HCT116 (cell line): ENCODE measurements around the gene SLC27A3. TPM values are rescaled to one million over a fixed set of nuclear protein-coding genes. Genes with fewer than 3 reads are reported as not detected.

Source experiments
- ATAC-seq: fragments of 200-7000 bp; cut with Tn5 transposase; 2 replicates; pipeline ENCODE4 v1.9.1; 2020; ENCODE audit warnings: mild to moderate bottlenecking, moderate library complexity
- BruUV-seq: library from RNA; stranded (reverse); fragments of 400-500 nt; replicated peaks from 2 replicates; lab custom pipeline; 2021; lab: Mats Ljungman, UMichigan
- CTCF ChIA-PET: fragments of 300-600 bp; sonication (Branson Sonifier 250); formaldehyde crosslinking; loops from one replicate; lab custom pipeline; 2021; ENCODE audit warnings: antibody characterized with exemption; lab: Charles Lee
- POLR2A ChIA-PET: fragments of 300-600, 350-600 bp; sonication (Branson Sonifier 250); formaldehyde crosslinking; loops from one replicate; lab custom pipeline; 2021; ENCODE audit warnings: antibody characterized with exemption; lab: Charles Lee
- RAD21 ChIA-PET, 2 experiments: fragments of 300-600 bp; sonication (Branson Sonifier 250); formaldehyde crosslinking; loops; one replicate each; lab custom pipeline; 2023; ENCODE audit warnings: low total read pairs in 2 of 2; ENCODE audit not compliant: uncharacterized antibody in 2 of 2, unreplicated experiment in 2 of 2, low non-redundant PET in 1 of 2; lab: Charles Lee
- DNase-seq: peaks from one replicate; pipeline ENCODE4 v3.0.0-alpha.2; 2010; ENCODE audit warnings: low read depth, low spot score
- H2AFZ ChIP-seq: fragments of 200-600 bp; shearing (Covaris generic), sonication (generic); 2 replicates; pipeline ENCODE4 v1.6.1; 2017; ENCODE audit warnings: low read depth, mixed run types, mixed read lengths, antibody characterized with exemption, low read length; ENCODE audit not compliant: poor library complexity, severe bottlenecking
- H3K27ac ChIP-seq: 2 replicates; pipeline ENCODE4 v1.5.1; 2012; ENCODE audit warnings: low read depth, low read length
- H3K27me3 ChIP-seq: fragments of 200-600 bp; sonication (generic); 2 replicates; pipeline ENCODE4 v1.6.1; 2016; ENCODE audit warnings: mixed run types, low read length, mixed read lengths; ENCODE audit not compliant: insufficient read depth
- H3K36me3 ChIP-seq, 2 experiments: fragments of 200-500 bp in 1 of 2; fragments of 200-600 bp in 1 of 2; sonication (Bioruptor generic) in 1 of 2; sonication (generic) in 1 of 2; 2 replicates each; pipeline versions ENCODE4 v1.5.1 to v1.6.1; 2014 to 2016; ENCODE audit warnings: low read length in 2 of 2, inconsistent platforms in 1 of 2, mixed read lengths in 1 of 2, mixed run types in 1 of 2; ENCODE audit not compliant: insufficient read depth in 2 of 2, control insufficient read depth in 1 of 2
- H3K4me1 ChIP-seq, 2 experiments: fragments of 200-600 bp in 1 of 2; sonication (generic) in 1 of 2; 2 replicates each; pipeline versions ENCODE4 v1.5.1 to v1.6.1; 2012 to 2017; ENCODE audit warnings: low read length in 2 of 2, inconsistent platforms in 1 of 2, mild to moderate bottlenecking in 1 of 2, mixed read lengths in 1 of 2, mixed run types in 1 of 2, moderate library complexity in 1 of 2; ENCODE audit not compliant: insufficient read depth in 2 of 2, control insufficient read depth in 1 of 2
- H3K4me2 ChIP-seq: fragments of 200-600 bp; sonication (generic); 2 replicates; pipeline ENCODE4 v1.6.1; 2017; ENCODE audit warnings: mixed run types, low read length, mixed read lengths
- H3K4me3 ChIP-seq, 2 experiments: fragments of 200-600 bp in 1 of 2; sonication (generic) in 1 of 2; replicated peaks in 1 of 2; 2 replicates each; pipeline ENCODE4 v1.5.1; 2011 to 2016; ENCODE audit warnings: low read length in 2 of 2, control low read depth in 1 of 2, low read depth in 1 of 2, mild to moderate bottlenecking in 1 of 2, mixed read lengths in 1 of 2, mixed run types in 1 of 2
- H3K79me2 ChIP-seq: fragments of 200-600 bp; sonication (generic); 2 replicates; pipeline ENCODE4 v1.6.1; 2017; ENCODE audit warnings: mild to moderate bottlenecking, mixed run types, low read length, moderate library complexity, mixed read lengths; ENCODE audit not compliant: insufficient read depth
- H3K9ac ChIP-seq: fragments of 200-600 bp; sonication (generic); 2 replicates; pipeline ENCODE4 v1.6.1; 2016; ENCODE audit warnings: low read length, mixed read lengths
- H3K9me2 ChIP-seq: fragments of 200-600 bp; sonication (generic), shearing (Covaris generic); 2 replicates; pipeline ENCODE4 v1.6.1; 2017; ENCODE audit warnings: mixed run types, mild to moderate bottlenecking, moderate library complexity; ENCODE audit not compliant: insufficient read depth
- H3K9me3 ChIP-seq, 2 experiments: fragments of 200-500 bp in 1 of 2; fragments of 200-600 bp in 1 of 2; sonication (Bioruptor generic) in 1 of 2; sonication (generic) in 1 of 2; 2 replicates each; pipeline ENCODE4 v1.6.1; 2014 to 2017; ENCODE audit warnings: low read length in 2 of 2, mixed read lengths in 2 of 2, inconsistent platforms in 1 of 2, low read depth in 1 of 2, mild to moderate bottlenecking in 1 of 2, mixed run types in 1 of 2, moderate library complexity in 1 of 2; ENCODE audit not compliant: control insufficient read depth in 1 of 2, insufficient read depth in 1 of 2
- H4K20me1 ChIP-seq: fragments of 200-600 bp; sonication (generic), shearing (Covaris generic); 2 replicates; pipeline ENCODE4 v1.6.1; 2017; ENCODE audit warnings: mixed run types, mild to moderate bottlenecking, moderate library complexity; ENCODE audit not compliant: insufficient read depth
- POLR2AphosphoS5 ChIP-seq: IDR thresholded peaks from 2 replicates; pipeline ENCODE4 v1.6.1; 2011; ENCODE audit warnings: mild to moderate bottlenecking, low read depth, low read length, moderate library complexity
- RAD21 ChIP-seq: IDR thresholded peaks from 2 replicates; pipeline ENCODE4 v1.6.1; 2012; ENCODE audit warnings: low read depth, mild to moderate bottlenecking
- intact Hi-C: fragments of 100-400 bp; cut with micrococcal nuclease; formaldehyde crosslinking; loops from 2 replicates; pipeline ENCODE4 v1.10.0; 2022
- total RNA-seq: library from RNA; stranded (reverse); gene quantifications from one replicate; pipeline ENCODE4 v1.2.1, GENCODE V29; 2021; ENCODE audit not compliant: unreplicated experiment
- TF ChIP-seq, protein P1 (sequence below), 3 experiments: fragments of 200-600 bp in 1 of 3; sonication (generic) in 1 of 3; IDR thresholded peaks in 2 of 3; conservative IDR thresholded peaks in 1 of 3; 2 replicates each; pipeline ENCODE4 v1.5.1; 2012 to 2017; ENCODE audit warnings: low read depth in 2 of 3, low read length in 2 of 3, antibody characterized with exemption in 1 of 3, borderline replicate concordance in 1 of 3, control low read depth in 1 of 3, mild to moderate bottlenecking in 1 of 3, mixed read lengths in 1 of 3, mixed run types in 1 of 3, moderate library complexity in 1 of 3; ENCODE audit not compliant: insufficient read depth in 1 of 3

Gene SLC27A3
- total RNA-seq, 1 experiment from 2014 or later: 14.3 TPM

DNA sequence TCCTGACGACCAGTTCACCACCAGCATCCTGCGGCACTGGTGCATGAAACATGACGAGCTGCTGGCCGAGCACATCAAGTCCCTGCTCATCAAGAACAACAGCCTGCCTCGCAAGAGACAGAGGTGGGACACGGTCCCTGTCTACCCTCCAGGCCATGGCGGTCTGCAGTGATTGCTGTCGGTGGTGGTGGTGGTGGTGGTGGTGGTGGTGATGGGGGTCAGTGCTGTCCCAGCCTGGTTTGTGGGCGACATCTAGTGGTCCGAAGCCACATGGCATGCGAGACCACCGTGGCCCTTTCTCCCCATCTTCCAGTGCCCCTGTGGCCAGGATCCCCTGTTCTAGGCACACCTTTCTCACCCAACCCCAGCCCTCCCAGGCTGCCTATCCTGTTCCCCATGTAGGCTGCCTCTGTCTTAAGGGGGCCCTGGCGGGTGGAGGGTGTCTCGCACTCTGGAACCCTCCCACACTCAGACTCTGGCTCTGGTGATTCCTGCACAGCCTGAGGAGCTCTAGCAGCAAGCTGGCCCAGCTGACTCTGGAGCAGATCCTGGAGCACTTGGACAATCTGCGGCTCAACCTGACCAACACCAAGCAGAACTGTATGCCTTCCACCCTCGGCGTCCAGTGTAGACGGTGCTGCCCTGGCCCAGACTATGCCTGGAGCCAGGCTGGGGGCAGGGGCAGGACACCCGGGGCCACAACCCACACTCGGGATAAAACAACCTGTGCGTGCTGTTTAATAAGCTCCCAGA lies 3.2 kb upstream of the SLC27A3 start:
- CTCF ChIA-PET: interaction anchor here (1.4 kb wide), 1 partner anchor 260 kb away, joined by 3 read pairs; no protein-coding TSS in a partner anchor
- intact Hi-C loops: loop anchor here (10.0 kb wide), 1 partner anchor 97 kb away; the partner anchor contains the start of genes ILF2 and NPR1
- peaks cover 14 to 26% of the 10 kb centered on the region in 2 experiments for H3K4me1 ChIP-seq
- RAD21 ChIA-PET: interaction anchor here in 1 of 2 experiments (0.8 kb wide), 1 partner anchor 21 kb away, joined by 4 read pairs; no protein-coding TSS in a partner anchor
- ATAC-seq (no peak), DNase-seq (no peak)
- H3K9me2 ChIP-seq: no peaks in the 10 kb centered on the region
- H3K27ac ChIP-seq: no peak overlapping the region
- H3K4me3 ChIP-seq: no peak overlapping the region
- no peak for TF ChIP-seq POLR2AphosphoS5
- TF ChIP-seq RAD21: peak; percentile 52
- TF ChIP-seq, protein P1, sequence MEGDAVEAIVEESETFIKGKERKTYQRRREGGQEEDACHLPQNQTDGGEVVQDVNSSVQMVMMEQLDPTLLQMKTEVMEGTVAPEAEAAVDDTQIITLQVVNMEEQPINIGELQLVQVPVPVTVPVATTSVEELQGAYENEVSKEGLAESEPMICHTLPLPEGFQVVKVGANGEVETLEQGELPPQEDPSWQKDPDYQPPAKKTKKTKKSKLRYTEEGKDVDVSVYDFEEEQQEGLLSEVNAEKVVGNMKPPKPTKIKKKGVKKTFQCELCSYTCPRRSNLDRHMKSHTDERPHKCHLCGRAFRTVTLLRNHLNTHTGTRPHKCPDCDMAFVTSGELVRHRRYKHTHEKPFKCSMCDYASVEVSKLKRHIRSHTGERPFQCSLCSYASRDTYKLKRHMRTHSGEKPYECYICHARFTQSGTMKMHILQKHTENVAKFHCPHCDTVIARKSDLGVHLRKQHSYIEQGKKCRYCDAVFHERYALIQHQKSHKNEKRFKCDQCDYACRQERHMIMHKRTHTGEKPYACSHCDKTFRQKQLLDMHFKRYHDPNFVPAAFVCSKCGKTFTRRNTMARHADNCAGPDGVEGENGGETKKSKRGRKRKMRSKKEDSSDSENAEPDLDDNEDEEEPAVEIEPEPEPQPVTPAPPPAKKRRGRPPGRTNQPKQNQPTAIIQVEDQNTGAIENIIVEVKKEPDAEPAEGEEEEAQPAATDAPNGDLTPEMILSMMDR (IDR thresholded peaks at IDR 0.05 in 2 of 3, conservative IDR thresholded peaks at IDR 0.05 in 1 of 3; ENCODE audit: borderline replicate concordance in 1 of 3, insufficient read depth in 1 of 3, low read depth in 2 of 3, low read length in 2 of 3): peak in 2 of 3 experiments; percentile 33 to 50; a peak in 2 of 6 replicates
- H3K27me3 ChIP-seq: no peaks in the 10 kb centered on the region
- H3K36me3 ChIP-seq: peaks cover 25 to 37% of the 10 kb centered on the region in 2 experiments; a peak in 3 of 4 replicates
- no TSS peak for BruUV-seq
- H3K9me3 ChIP-seq: no peaks in the 10 kb centered on the region
- POLR2A ChIA-PET: no interaction called here
- no peak overlapping the region for H3K4me2 ChIP-seq
- H3K79me2 ChIP-seq: no peaks in the 10 kb centered on the region
- no peak overlapping the region for H2AFZ ChIP-seq
- H4K20me1 ChIP-seq: no peaks in the 10 kb centered on the region
- no peak overlapping the region for H3K9ac ChIP-seq
